ENCODE measurements around the gene PSMC5.
"Not testable (repeated sequence)": the region's sequence is repeated elsewhere in the genome, so short reads cannot be mapped to it uniquely, and the experiment has no call there.

The PSMC5 gene

DNA sequence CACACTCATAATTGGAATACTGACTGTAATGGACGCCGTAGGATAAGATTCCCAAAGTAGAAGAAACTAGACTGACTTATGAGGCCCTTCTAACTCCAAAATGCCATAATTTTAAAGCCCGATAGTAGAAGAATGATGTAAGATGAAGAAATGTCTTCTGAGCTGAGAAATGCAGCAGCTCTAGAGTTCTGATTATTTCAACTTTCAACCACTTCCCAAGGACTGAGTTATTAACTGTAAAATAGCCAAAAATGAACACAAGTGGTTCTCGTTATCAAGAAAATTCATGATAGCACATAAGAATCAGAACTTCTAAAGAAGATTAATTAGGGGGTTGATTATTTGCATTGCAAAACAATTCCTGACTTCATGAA is 43.0 kb downstream of the PSMC5 start:
- not testable (repeated sequence) for H3K9me3 ChIP-seq (ENCODE audit: control insufficient read depth, low read length); H3K36me3 ChIP-seq (ENCODE audit: control insufficient read depth, insufficient read depth, low read length); H3K27me3 ChIP-seq (ENCODE audit: control insufficient read depth, insufficient read depth, low read length, poor library complexity, severe bottlenecking); H3K4me3 ChIP-seq (ENCODE audit: insufficient read depth, low read depth, low read length); H3K4me1 ChIP-seq (ENCODE audit: control insufficient read depth, insufficient read depth, low read length); H3K27ac ChIP-seq (ENCODE audit: insufficient read depth, low read depth, low read length, poor library complexity, severe bottlenecking)
- WGBS, 2 experiments = 90 to 98% methylated on average over 2 to 4 of the region's 4 CpGs

GRCh38 chr17:63871646-63872365 is 44.6 kb downstream of the PSMC5 start:
- not testable (repeated sequence) for H3K9me3 ChIP-seq (ENCODE audit: control insufficient read depth, low read length); H3K27ac ChIP-seq (ENCODE audit: insufficient read depth, low read depth, low read length, poor library complexity, severe bottlenecking); H3K4me3 ChIP-seq (ENCODE audit: insufficient read depth, low read depth, low read length); H3K27me3 ChIP-seq (ENCODE audit: control insufficient read depth, insufficient read depth, low read length, poor library complexity, severe bottlenecking); H3K4me1 ChIP-seq (ENCODE audit: control insufficient read depth, insufficient read depth, low read length); H3K36me3 ChIP-seq (ENCODE audit: control insufficient read depth, insufficient read depth, low read length)
- WGBS, 2 experiments = 92 to 93% methylated on average over 10 to 13 of the region's 15 CpGs

- WGBS, 2 experiments = 89 to 96% methylated on average over 4 of the region's 7 CpGs
- not testable (repeated sequence) for H3K36me3 ChIP-seq (ENCODE audit: control insufficient read depth, insufficient read depth, low read length); H3K4me1 ChIP-seq (ENCODE audit: control insufficient read depth, insufficient read depth, low read length); H3K4me3 ChIP-seq (ENCODE audit: insufficient read depth, low read depth, low read length); H3K9me3 ChIP-seq (ENCODE audit: control insufficient read depth, low read length); H3K27me3 ChIP-seq (ENCODE audit: control insufficient read depth, insufficient read depth, low read length, poor library complexity, severe bottlenecking); H3K27ac ChIP-seq (ENCODE audit: insufficient read depth, low read depth, low read length, poor library complexity, severe bottlenecking)
Measured at GRCh38 chr17:63873577-63873976, 46.3 kb downstream of the PSMC5 start, which contains the start of gene CSH2. TSS of gene CSH2 (minus strand) at chr17:63873677. CDS start at chr17:63873614, 63 bp downstream.

DNA sequence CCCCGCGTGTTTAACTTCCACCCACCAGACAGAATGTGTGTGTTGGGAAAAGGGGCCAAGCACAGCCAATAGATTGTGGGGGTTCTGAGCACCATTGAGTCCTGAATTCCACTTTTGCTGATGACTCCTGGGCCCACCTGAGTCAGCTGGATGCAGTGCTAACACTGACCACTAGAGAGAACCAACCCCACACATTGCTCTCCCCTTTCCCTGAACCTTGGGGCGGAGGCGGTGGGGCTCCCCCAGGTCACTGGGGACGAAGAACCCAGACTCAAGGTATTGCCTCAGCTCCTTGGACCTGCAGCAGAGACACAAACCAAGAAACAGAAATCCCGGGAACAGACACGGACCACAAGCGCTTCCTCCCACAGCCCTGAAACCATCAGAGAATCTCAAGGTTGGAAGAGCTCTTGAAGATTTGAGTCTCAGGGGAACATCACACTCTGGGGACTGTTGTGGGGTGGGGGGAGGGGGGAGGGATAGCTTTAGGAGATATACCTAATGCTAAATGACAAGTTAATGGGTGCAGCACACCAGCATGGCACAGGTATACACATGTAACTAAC is 46.9 kb downstream of the PSMC5 start:
- not testable (repeated sequence) for H3K4me1 ChIP-seq (ENCODE audit: control insufficient read depth, insufficient read depth, low read length); H3K9me3 ChIP-seq (ENCODE audit: control insufficient read depth, low read length); H3K36me3 ChIP-seq (ENCODE audit: control insufficient read depth, insufficient read depth, low read length); H3K27ac ChIP-seq (ENCODE audit: insufficient read depth, low read depth, low read length, poor library complexity, severe bottlenecking); H3K27me3 ChIP-seq (ENCODE audit: control insufficient read depth, insufficient read depth, low read length, poor library complexity, severe bottlenecking); H3K4me3 ChIP-seq (ENCODE audit: insufficient read depth, low read depth, low read length)
- 81 to 83% methylated on average over 6 of the region's 8 CpGs for WGBS, 2 experiments

- H3K36me3 ChIP-seq (ENCODE audit: control insufficient read depth, insufficient read depth, low read length); H3K9me3 ChIP-seq (ENCODE audit: control insufficient read depth, low read length): not testable (repeated sequence)
- 88 to 90% methylated on average over 6 of the region's 6 CpGs for WGBS, 2 experiments
Measured at GRCh38 chr17:63874693-63875092, 47.5 kb downstream of the PSMC5 start.

DNA sequence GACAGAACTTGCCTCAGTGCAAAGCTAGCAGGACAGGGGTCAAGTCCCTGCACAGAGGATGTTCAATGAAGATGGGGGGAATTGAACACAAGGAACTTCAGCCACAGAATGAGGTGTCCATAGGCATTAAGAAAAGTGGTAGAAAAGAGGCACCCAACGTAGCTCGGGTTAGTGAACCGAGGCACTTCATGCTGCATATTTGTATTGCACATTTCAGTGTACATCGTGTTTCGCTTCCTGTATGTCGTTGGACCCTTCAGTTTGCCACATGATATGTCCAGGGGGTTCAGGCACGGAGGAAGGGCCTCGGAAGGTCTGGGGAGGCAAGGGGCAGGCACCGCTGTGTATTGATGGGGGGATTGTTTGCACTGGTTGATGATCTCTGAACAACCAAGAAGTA is 51.2 kb downstream of the PSMC5 start:
- not testable (repeated sequence) for H3K27me3 ChIP-seq (ENCODE audit: control insufficient read depth, insufficient read depth, low read length, poor library complexity, severe bottlenecking); H3K4me3 ChIP-seq (ENCODE audit: insufficient read depth, low read depth, low read length); H3K27ac ChIP-seq (ENCODE audit: insufficient read depth, low read depth, low read length, poor library complexity, severe bottlenecking); H3K9me3 ChIP-seq (ENCODE audit: control insufficient read depth, low read length); H3K36me3 ChIP-seq (ENCODE audit: control insufficient read depth, insufficient read depth, low read length); H3K4me1 ChIP-seq (ENCODE audit: control insufficient read depth, insufficient read depth, low read length)
- 93 to 95% methylated on average over 9 of the region's 9 CpGs for WGBS, 2 experiments

More at GRCh38 chr17:63874693-63875092, 47.5 kb downstream of the PSMC5 start:
- H3K4me1 ChIP-seq (ENCODE audit: control insufficient read depth, insufficient read depth, low read length); H3K27ac ChIP-seq (ENCODE audit: insufficient read depth, low read depth, low read length, poor library complexity, severe bottlenecking); H3K4me3 ChIP-seq (ENCODE audit: insufficient read depth, low read depth, low read length); H3K27me3 ChIP-seq (ENCODE audit: control insufficient read depth, insufficient read depth, low read length, poor library complexity, severe bottlenecking): not testable (repeated sequence)

- no peaks in the 10 kb centered on the region for H3K4me1 ChIP-seq (ENCODE audit: control insufficient read depth, insufficient read depth, low read length)
- H3K27me3 ChIP-seq (ENCODE audit: control insufficient read depth, insufficient read depth, low read length, poor library complexity, severe bottlenecking) = no peaks in the 10 kb centered on the region
- 90 to 93% methylated on average over 12 of the region's 12 CpGs for WGBS, 2 experiments
- no peak overlapping the region for H3K4me3 ChIP-seq (ENCODE audit: insufficient read depth, low read depth, low read length)
- H3K27ac ChIP-seq (ENCODE audit: insufficient read depth, low read depth, low read length, poor library complexity, severe bottlenecking) = no peak overlapping the region
- no peaks in the 10 kb centered on the region for H3K9me3 ChIP-seq (ENCODE audit: control insufficient read depth, low read length)
- H3K36me3 ChIP-seq (ENCODE audit: control insufficient read depth, insufficient read depth, low read length) = no peaks in the 10 kb centered on the region
Measured at GRCh38 chr17:63880706-63881105, 53.5 kb downstream of the PSMC5 start.

- H3K27me3 ChIP-seq (ENCODE audit: control insufficient read depth, insufficient read depth, low read length, poor library complexity, severe bottlenecking); H3K27ac ChIP-seq (ENCODE audit: insufficient read depth, low read depth, low read length, poor library complexity, severe bottlenecking); H3K4me1 ChIP-seq (ENCODE audit: control insufficient read depth, insufficient read depth, low read length); H3K9me3 ChIP-seq (ENCODE audit: control insufficient read depth, low read length); H3K36me3 ChIP-seq (ENCODE audit: control insufficient read depth, insufficient read depth, low read length); H3K4me3 ChIP-seq (ENCODE audit: insufficient read depth, low read depth, low read length): not testable (repeated sequence)
- 49 to 50% methylated on average over 11 of the region's 11 CpGs for WGBS, 2 experiments
Measured at GRCh38 chr17:63881337-63881736, 54.1 kb downstream of the PSMC5 start.
